Neural progenitor cell (in vitro differentiated cells): ENCODE measurements around the gene CEBPA.

Experiments
- CTCF ChIP-seq: fragments of 200-600 bp; sonication (generic); IDR thresholded peaks from 2 replicates; pipeline ENCODE4 v1.5.1; 2017; ENCODE audit warnings: antibody characterized with exemption, mild to moderate bottlenecking
- EZH2 ChIP-seq: fragments of 200-600 bp; sonication (generic); IDR thresholded peaks from 2 replicates; pipeline ENCODE4 v1.6.1; 2017; ENCODE audit warnings: antibody characterized with exemption, mild to moderate bottlenecking, moderate library complexity

GRCh38 chr19:33284756-33285155, 17.6 kb downstream of the CEBPA start:
- TF ChIP-seq CTCF (no peak), EZH2 (no peak)
